ENCODE data around the gene LCE2B. TPM values are rescaled to one million over a fixed set of nuclear protein-coding genes. Genes with fewer than 3 reads are reported as not detected.
"Not testable (repeated sequence)": the region's sequence is repeated elsewhere in the genome, so short reads cannot be mapped to it uniquely, and the experiment has no call there.

The LCE2B gene
- total RNA-seq, 3 donors from 2014 or later (not counting 1 experiment from before 2014, with no cell fraction given): not detected

DNA sequence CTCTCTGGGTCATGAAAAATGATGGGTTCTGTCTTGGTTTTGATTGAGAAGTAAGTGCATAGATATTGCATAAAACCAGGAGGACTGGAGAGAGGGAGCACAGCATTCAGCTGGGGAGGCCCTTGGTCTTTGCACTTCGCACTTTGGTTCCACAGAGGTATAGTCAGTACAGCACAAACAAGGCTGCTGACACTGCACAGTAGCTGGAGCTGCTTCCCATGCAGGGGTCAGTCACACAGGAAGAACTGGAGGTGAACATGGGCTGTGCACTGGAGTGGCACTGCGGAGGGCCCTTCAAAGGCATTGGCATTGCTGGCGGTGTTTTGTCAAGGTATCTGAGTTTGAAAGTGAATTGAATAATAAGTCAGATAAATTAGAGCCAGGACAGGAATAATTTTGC is 27.3 kb upstream of the LCE2B start:
- Mint-ChIP-seq H3K36me3 (no peaks in the 10 kb centered on the region), H3K4me3 (no peak overlapping the region), H3K9me3 (no peaks in the 10 kb centered on the region), H3K4me1 (peaks cover 4 to 5% of the 10 kb centered on the region in 2 donors), H3K27me3 (ENCODE audit: low read depth in 2 of 2) (peaks cover 10 to 37% of the 10 kb centered on the region in 2 donors), H3K27ac (no peak overlapping the region)
- intact Hi-C loops (cut with micrococcal nuclease): no loop called here
- Histone ChIP-seq H3K9me3 (ENCODE audit: control insufficient read depth, insufficient read depth, low read length) (no peaks in the 10 kb centered on the region), H3K27ac (ENCODE audit: low read length) (no peak overlapping the region), H3K36me3 (ENCODE audit: control insufficient read depth, insufficient read depth, low read length) (no peaks in the 10 kb centered on the region), H3K4me1 (ENCODE audit: control insufficient read depth, insufficient read depth, low read length) (no peaks in the 10 kb centered on the region), H3K27me3 (ENCODE audit: control insufficient read depth, insufficient read depth, low read length) (no peaks in the 10 kb centered on the region), H3K4me3 (ENCODE audit: low read length) (no peak overlapping the region)
- 90% methylated on average over 3 of the region's 3 CpGs for WGBS (ENCODE audit: insufficient coverage)
- no peak for ATAC-seq
- TF ChIP-seq, protein P1, sequence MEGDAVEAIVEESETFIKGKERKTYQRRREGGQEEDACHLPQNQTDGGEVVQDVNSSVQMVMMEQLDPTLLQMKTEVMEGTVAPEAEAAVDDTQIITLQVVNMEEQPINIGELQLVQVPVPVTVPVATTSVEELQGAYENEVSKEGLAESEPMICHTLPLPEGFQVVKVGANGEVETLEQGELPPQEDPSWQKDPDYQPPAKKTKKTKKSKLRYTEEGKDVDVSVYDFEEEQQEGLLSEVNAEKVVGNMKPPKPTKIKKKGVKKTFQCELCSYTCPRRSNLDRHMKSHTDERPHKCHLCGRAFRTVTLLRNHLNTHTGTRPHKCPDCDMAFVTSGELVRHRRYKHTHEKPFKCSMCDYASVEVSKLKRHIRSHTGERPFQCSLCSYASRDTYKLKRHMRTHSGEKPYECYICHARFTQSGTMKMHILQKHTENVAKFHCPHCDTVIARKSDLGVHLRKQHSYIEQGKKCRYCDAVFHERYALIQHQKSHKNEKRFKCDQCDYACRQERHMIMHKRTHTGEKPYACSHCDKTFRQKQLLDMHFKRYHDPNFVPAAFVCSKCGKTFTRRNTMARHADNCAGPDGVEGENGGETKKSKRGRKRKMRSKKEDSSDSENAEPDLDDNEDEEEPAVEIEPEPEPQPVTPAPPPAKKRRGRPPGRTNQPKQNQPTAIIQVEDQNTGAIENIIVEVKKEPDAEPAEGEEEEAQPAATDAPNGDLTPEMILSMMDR (IDR thresholded peaks at IDR 0.05): no peak
- no peak for DNase-seq

DNA sequence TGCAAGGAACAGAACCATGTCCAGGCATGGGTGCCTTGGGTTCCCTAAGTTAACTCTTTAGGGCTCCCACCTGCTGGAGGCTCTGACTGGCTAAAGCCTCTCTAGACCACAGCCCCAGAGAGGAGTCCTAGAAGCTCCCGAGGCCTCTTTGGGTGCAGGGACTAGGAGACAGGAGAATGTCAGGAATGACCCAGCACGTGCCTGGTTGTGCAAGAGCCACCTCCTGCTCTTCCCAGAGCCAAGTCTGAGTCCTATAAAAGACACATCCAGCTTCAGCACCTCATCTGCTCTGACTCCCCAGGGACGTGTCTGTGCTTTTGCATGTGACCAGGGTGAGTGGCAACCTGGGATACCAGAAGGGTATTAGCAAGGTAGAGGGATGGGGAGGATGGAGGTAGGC is 22.8 kb upstream of the LCE2B start, which contains the start of gene LCE2D:
TSS of gene LCE2D (plus strand) at position 283 of the 400 bp plus-strand sequence. CDS start 726 bp downstream, outside the sequence.
- H3K27ac ChIP-seq (ENCODE audit: low read length): no peak within 1 kb of the TSS
- no peak within 1 kb of the TSS for H3K4me3 ChIP-seq (ENCODE audit: low read length)
- ATAC-seq (no peak), DNase-seq (no peak)
- no peak within 1 kb of the TSS for H3K4me3 Mint-ChIP-seq
- H3K9me3 ChIP-seq (ENCODE audit: control insufficient read depth, insufficient read depth, low read length): no peaks in the 10 kb centered on the region
- 64% methylated on average over 3 of the region's 3 CpGs for WGBS (ENCODE audit: insufficient coverage)
- H3K4me1 Mint-ChIP-seq: no peaks in the 10 kb centered on the region
- intact Hi-C loops (cut with micrococcal nuclease): no loop called here
- no peaks in the 10 kb centered on the region for H3K36me3 ChIP-seq (ENCODE audit: control insufficient read depth, insufficient read depth, low read length)
- H3K4me1 ChIP-seq (ENCODE audit: control insufficient read depth, insufficient read depth, low read length): no peaks in the 10 kb centered on the region
- no peaks in the 10 kb centered on the region for H3K36me3 Mint-ChIP-seq
- no peak within 1 kb of the TSS for H3K27ac Mint-ChIP-seq
- peaks cover 20 to 42% of the 10 kb centered on the region in 2 donors for H3K27me3 Mint-ChIP-seq (ENCODE audit: low read depth in 2 of 2)
- TF ChIP-seq, protein P1 (IDR thresholded peaks at IDR 0.05): no peak
- H3K9me3 Mint-ChIP-seq: no peaks in the 10 kb centered on the region
- no peaks in the 10 kb centered on the region for H3K27me3 ChIP-seq (ENCODE audit: control insufficient read depth, insufficient read depth, low read length)

DNA sequence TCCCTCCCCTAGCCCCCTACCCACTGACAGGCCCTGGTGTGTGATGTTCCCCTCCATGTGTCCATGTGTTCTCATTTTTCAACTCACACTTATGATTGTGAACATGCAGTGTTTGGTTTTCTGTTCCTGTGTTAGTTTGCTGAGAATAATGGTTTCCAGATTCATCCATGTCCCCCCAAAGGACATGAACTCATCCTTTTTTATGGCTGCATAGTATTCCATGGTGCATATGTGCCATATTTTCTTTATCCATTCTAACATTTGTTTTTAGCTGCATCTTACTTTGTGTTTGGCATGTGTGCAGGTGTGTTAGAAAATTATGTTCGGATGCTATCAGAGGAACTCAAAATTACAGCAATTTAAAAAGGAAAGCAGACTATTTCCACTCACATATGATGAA is 19.8 kb upstream of the LCE2B start:
- H3K27ac ChIP-seq (ENCODE audit: low read length); ATAC-seq; H3K4me3 ChIP-seq (ENCODE audit: low read length); H3K9me3 ChIP-seq (ENCODE audit: control insufficient read depth, insufficient read depth, low read length); H3K4me3 Mint-ChIP-seq; H3K36me3 Mint-ChIP-seq; intact Hi-C loops (cut with micrococcal nuclease); H3K27ac Mint-ChIP-seq; H3K4me1 Mint-ChIP-seq; DNase-seq; H3K9me3 Mint-ChIP-seq; H3K4me1 ChIP-seq (ENCODE audit: control insufficient read depth, insufficient read depth, low read length); H3K27me3 ChIP-seq (ENCODE audit: control insufficient read depth, insufficient read depth, low read length); H3K36me3 ChIP-seq (ENCODE audit: control insufficient read depth, insufficient read depth, low read length): not testable (repeated sequence)
- peaks cover 20 to 47% of the 10 kb centered on the region in 2 donors for H3K27me3 Mint-ChIP-seq (ENCODE audit: low read depth in 2 of 2)
- 100% methylated on average over 1 of the region's 1 CpG for WGBS (ENCODE audit: insufficient coverage)

DNA sequence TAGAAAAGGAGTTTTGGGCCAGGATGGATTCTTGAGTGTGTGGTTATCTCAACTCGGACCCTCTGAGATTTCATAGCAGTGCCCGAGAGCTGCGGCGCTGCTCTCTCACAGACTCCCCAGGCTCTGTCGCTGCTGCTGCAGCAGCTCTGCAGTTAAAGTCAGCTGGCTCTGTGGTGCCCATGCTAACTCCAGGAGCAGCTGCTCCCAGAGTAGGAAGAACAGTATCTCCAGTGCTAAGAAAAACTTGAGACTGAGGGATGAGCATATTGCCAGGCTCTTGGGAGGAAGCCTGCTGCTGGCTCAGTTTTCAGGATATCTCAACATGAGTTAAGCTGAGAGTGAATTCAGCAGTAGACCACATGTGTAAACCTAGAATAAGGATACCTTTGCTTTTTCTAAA is 18.3 kb upstream of the LCE2B start:
- TF ChIP-seq, protein P1 (IDR thresholded peaks at IDR 0.05): no peak
- Histone ChIP-seq H3K9me3 (ENCODE audit: control insufficient read depth, insufficient read depth, low read length) (no peaks in the 10 kb centered on the region), H3K4me3 (ENCODE audit: low read length) (no peak overlapping the region), H3K36me3 (ENCODE audit: control insufficient read depth, insufficient read depth, low read length) (no peaks in the 10 kb centered on the region), H3K27me3 (ENCODE audit: control insufficient read depth, insufficient read depth, low read length) (no peaks in the 10 kb centered on the region), H3K4me1 (ENCODE audit: control insufficient read depth, insufficient read depth, low read length) (no peaks in the 10 kb centered on the region), H3K27ac (ENCODE audit: low read length) (no peak overlapping the region)
- intact Hi-C loops (cut with micrococcal nuclease): no loop called here
- H3K36me3 Mint-ChIP-seq: no peaks in the 10 kb centered on the region
- 94% methylated on average over 5 of the region's 5 CpGs for WGBS (ENCODE audit: insufficient coverage)
- no peaks in the 10 kb centered on the region for H3K4me1 Mint-ChIP-seq
- ATAC-seq (no peak), DNase-seq (no peak)
- H3K27me3 Mint-ChIP-seq (ENCODE audit: low read depth in 2 of 2): peaks cover 23 to 35% of the 10 kb centered on the region in 2 donors
- no peaks in the 10 kb centered on the region for H3K9me3 Mint-ChIP-seq
- no peak overlapping the region for H3K27ac Mint-ChIP-seq
- H3K4me3 Mint-ChIP-seq: no peak overlapping the region
